Cardiac septum (tissue), 1 donor: ENCODE results near the gene ZNF326. TPM values are rescaled to one million over a fixed set of nuclear protein-coding genes. Genes with fewer than 3 reads are reported as not detected.
"Not testable (repeated sequence)": the region's sequence is repeated elsewhere in the genome, so short reads cannot be mapped to it uniquely, and the experiment has no call there.

ENCODE experiments used
- DNase-seq: peaks from one replicate; pipeline ENCODE4 v3.0.0-alpha.2; 2020; ENCODE audit warnings: low spot score
- intact Hi-C: fragments of 100-400 bp; cut with DNase I; formaldehyde crosslinking; loops from one replicate; pipeline ENCODE4 v1.14.0; 2022
- total RNA-seq: library from RNA; stranded (reverse); fragmentation: NEBNext Ultra II Directional; extraction: Animal tissue kit (Norgen Biotek cat#: 25700); gene quantifications from one replicate; pipeline ENCODE4 v1.2.1, GENCODE V29; 2021
- donor health status: DM: no; HTN: no; CAD: no.

ZNF326 gene
- total RNA-seq, 1 donor from 2014 or later = 14.0 TPM

DNA sequence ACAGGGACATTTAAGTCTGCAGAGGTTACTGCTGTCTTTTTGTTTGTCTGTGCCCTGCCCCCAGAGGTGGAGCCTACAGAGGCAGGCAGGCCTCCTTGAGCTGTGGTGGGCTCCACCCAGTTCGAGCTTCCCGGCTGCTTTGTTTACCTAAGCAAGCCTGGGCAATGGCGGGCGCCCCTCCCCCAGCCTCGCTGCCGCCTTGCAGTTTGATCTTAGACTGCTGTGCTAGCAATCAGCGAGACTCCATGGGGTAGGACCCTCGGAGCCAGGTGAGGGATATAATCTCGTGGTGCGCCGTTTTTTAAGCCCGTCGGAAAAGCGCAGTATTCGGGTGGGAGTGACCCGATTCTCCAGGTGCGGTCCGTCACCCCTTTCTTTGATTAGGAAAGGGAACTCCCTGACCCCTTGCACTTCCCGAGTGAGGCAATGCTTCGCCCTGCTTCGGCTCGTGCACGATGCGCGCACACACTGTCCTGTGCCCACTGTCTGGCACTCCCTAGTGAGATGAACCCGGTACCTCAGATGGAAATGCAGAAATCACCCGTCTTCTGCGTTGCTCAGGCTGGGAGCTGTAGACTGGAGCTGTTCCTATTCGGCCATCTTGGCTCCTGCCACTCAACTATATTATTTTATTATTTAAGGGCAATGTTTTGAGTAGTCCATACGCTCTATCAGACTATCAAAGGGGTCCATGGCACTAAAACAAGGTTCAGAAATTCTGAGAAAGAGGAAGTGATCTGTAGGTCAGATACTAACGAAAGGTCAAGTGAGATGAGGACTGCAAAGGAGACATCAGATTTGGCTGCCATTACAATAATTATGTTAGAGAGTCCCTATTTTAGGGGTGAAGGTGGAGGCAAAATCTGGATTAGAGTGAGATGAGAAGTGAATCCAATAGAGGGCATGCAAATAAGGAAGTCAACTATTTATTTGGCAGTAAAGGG is 68.1 kb downstream of the ZNF326 start:
- DNase-seq, intact Hi-C loops: not testable (repeated sequence)

DNA sequence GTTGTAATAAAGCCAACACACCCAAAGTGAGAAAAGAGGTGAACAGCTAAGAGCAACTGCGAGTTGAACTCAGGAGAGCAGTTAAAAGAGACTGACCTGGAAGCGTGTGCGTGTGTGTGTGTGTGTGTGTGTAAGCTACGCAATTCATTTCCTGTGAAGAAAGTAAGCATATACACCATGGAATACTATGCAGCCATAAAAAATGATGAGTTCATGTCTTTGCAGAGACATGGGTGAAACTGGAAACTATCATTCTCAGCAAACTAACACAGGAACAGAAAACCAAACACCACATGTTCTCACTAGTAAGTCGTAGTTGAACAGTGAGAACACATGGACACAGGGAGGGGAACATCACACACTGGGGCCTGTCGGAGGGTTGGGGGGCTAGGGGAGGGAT is 69.2 kb downstream of the ZNF326 start:
- DNase-seq, intact Hi-C loops: not testable (repeated sequence)

DNA sequence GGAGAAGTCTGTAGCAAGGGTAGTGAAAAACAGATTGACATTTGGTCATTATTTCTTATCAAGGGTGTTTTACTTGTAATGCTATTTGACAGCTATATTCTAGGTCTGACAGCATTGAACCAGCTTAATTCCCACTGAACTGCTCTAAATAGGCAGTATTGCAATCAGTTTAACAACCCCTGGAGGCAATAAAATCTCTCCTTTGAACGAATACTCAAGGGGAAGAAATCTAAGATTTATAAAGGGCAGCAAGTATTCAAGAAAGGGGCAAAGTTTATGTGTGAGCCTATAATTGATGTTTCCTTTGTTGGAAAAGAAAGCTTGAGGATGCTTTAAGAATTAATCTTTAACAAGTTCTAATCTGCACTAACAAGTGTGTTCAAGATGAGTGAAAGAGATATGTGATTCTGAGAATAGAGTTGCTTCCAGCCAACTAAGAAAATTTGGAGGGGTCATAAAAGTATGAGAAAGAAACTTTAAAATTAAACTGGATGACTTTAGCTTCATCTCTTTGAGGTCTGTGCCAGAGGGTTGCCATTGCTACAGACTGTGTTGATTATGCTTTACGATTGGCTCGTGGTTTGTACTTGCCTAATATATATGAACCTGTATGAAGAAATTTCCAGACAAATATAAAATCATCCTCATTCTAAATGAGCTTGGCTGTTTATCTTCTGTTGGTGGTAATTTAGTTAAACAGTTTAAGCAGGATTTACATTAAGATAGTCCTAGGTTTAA is 72.5 kb downstream of the ZNF326 start:
- intact Hi-C loops = no loop called here
- DNase-seq = no peak

DNA sequence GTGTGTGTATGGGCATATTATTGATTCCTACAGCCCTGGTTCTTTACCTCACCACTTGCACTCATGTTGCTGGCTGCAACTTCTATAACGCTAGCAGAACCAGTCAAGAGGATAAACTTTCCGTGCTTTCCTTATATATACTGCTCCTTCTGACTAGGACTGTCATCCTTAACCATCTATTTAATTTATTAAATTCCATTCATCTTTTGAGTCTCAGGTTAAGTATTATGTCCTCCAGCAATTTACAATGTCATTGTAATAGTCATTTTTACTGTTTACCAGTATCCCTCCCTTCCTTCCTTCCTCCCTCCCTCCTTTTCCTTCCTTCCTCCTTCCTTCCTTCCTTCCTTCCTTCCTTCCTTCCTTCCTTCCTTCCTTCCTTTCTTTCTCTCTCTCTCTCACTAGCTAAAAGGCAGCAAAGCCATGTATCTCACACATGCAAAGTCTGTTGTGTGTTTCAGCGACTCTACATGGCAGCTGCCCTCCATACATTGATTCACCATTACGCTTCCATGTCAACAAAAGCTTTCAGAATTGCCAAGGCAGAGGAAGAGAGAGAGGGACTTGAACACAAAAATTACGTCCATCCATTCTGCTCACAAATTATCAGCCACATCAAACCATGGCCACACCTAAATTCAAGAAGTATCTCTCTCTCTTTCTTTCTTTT is 73.8 kb downstream of the ZNF326 start:
- no peak for DNase-seq
- intact Hi-C loops = no loop called here

DNA sequence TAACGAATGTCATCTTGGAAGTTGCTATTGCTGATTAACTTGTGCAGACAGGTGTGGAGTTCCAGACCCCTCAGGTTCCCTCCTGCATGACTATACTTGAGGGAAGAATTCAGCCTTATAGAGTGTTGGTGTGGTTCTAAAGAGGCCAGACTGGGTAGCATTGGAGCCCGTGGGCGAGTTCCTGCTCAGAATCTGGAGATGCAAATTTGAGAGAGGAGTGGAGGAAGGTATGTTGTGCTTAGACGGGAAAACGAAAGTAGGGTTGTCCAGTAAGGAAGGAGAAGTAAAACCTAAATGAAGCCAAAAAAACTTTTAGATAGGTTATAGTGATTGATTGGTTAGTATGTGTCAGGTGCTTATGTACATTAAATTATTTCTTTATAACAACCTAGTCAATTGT is 79.2 kb downstream of the ZNF326 start:
- no peak for DNase-seq
- intact Hi-C loops = no loop called here

DNA sequence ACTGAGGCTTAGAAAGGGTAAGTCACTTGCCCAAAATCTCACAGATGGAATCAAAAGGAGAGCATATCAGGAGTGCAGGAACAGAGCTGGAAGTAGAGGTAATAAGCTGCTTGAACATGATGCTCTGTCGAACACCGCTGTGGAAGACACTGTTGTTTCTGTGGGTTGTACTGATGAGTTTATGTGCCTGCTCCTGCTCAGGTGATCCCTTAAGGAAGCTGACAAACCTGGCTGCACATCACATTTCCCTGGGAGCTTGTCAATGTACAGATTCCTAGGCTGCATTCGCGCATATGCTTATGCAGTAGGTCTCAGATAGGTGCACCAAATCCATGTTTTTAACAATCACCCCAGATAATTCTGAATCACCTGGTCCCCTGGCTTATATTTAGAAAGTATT is 79.7 kb downstream of the ZNF326 start:
- intact Hi-C loops = no loop called here
- no peak for DNase-seq

DNA sequence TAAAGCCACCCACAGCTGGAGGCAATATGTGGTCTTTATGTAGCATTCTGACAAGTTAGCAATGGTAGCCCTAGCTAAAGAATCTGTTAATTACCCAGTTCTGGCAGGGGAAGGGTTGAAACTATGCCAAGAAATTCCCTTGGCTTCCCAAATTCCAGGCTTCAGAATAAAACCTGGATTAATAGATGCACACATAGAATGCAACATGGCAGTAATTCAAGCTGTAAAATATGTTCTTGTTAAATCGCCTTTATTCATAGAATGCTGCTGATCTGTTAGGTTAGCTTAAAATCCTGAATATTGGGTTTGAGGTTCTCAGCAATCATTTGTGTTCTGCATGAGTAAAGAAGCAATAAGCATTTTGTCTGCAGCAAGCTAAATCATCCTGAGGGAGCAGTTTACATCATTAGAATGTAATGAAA is 80.1 kb downstream of the ZNF326 start:
- no peak for DNase-seq
- intact Hi-C loops = no loop called here

DNA sequence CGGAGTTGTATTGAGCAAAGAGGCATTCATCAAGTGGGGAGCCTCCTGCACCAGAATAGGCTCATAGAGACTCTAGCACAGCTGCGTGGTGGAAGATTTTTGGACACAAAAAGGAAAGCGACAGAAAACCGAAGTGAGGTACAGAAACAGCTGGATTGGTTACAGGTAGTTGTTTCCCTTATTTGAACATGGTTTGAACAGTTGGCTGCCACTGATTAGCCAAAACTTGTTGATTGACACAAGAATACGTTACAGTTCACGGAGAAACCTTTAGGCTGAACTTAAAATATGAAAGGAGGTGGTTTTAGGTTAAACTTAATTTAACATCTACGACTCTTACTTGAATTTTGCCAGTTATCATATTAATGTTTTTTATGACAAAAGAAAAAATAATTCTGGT is 89.1 kb downstream of the ZNF326 start:
- DNase-seq = no peak

More for the DNA sequence above, 89.1 kb downstream of the ZNF326 start:
- intact Hi-C loops = no loop called here

Other genes with a start within 250 kb of the ZNF326 start
- 3.4 TPM for gene LRRC8D, start 174.1 kb upstream of the ZNF326 start, total RNA-seq